Ascending aorta (tissue), 2 donors: ENCODE results near the gene RTN1. TPM values are rescaled to one million over a fixed set of nuclear protein-coding genes. Genes with fewer than 3 reads are reported as not detected.

ENCODE experiments used
- DNase-seq, 2 donors: peaks; one replicate each; pipeline ENCODE4 v3.0.0-alpha.2; 2019; ENCODE audit warnings: low spot score in 2 of 2
- H3K27ac ChIP-seq, 2 donors: fragments of 200-600 bp; sonication (generic); one replicate each; pipeline ENCODE4 v1.5.1; 2016 to 2017; ENCODE audit warnings: mild to moderate bottlenecking in 1 of 2
- H3K27me3 ChIP-seq: fragments of 200-600 bp; sonication (generic); one replicate; pipeline ENCODE4 v1.5.1; 2017
- H3K36me3 ChIP-seq, 2 donors: fragments of 200-600 bp; sonication (generic); one replicate each; pipeline ENCODE4 v1.5.1; 2016
- H3K4me1 ChIP-seq, 2 donors: fragments of 200-600 bp; sonication (generic); one replicate each; pipeline ENCODE4 v1.5.1; 2016 to 2017; ENCODE audit warnings: mild to moderate bottlenecking in 1 of 2
- H3K4me3 ChIP-seq, 2 donors: fragments of 200-600 bp; sonication (generic); one replicate each; pipeline ENCODE4 v1.5.1; 2016 to 2017; ENCODE audit warnings: mild to moderate bottlenecking in 1 of 2
- H3K9me3 ChIP-seq, 2 donors: fragments of 200-600 bp; sonication (generic); one replicate each; pipeline ENCODE4 v1.5.1; 2016
- intact Hi-C: fragments of 100-400 bp; cut with DNase I; formaldehyde crosslinking; loops from one replicate; pipeline ENCODE4 v1.15.1; 2023
- total RNA-seq: library from RNA; depleted of rRNA; stranded (reverse); fragments of >200 nt; gene quantifications from one replicate; pipeline ENCODE4 v1.1.0, GENCODE V29; 2016
- TF ChIP-seq, protein P1 (sequence below), 3 experiments: fragments of 200-600 bp in 2 of 3; fragments of 450-650 bp in 1 of 3; sonication (generic) in 2 of 3; IDR thresholded peaks; one replicate each; pipeline ENCODE4 v1.5.1; 2016 to 2019; ENCODE audit warnings: antibody characterized with exemption in 3 of 3, mild to moderate bottlenecking in 1 of 3, moderate library complexity in 1 of 3

The RTN1 gene
- total RNA-seq, 1 donor from 2014 or later = 52.3 TPM

DNA sequence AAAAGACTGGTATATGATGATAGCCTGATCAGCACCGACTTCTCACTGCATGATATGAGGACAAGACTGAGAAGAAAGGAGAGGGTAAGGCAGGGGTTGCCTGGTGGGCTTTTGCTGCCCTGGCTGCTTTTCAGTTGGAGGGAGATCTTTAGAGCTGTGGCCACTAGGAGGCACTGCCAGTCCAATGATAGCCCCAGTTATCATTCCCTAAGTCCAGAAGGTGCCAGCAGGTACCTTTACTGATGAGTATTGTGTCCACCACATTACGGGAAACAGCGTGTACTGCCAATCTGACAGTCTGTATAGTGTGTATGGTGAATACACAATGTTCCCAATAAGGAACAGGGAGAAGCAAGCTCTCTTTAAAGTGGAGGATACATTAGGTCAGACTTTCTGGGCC is 238.2 kb downstream of the RTN1 start:
- DNase-seq = no peak
- intact Hi-C loops = loop anchor here (2.0 to 5.0 kb wide), 3 partner anchors 44 to 265 kb away; partner anchors contain the start of gene RTN1
- TF ChIP-seq, protein P1, sequence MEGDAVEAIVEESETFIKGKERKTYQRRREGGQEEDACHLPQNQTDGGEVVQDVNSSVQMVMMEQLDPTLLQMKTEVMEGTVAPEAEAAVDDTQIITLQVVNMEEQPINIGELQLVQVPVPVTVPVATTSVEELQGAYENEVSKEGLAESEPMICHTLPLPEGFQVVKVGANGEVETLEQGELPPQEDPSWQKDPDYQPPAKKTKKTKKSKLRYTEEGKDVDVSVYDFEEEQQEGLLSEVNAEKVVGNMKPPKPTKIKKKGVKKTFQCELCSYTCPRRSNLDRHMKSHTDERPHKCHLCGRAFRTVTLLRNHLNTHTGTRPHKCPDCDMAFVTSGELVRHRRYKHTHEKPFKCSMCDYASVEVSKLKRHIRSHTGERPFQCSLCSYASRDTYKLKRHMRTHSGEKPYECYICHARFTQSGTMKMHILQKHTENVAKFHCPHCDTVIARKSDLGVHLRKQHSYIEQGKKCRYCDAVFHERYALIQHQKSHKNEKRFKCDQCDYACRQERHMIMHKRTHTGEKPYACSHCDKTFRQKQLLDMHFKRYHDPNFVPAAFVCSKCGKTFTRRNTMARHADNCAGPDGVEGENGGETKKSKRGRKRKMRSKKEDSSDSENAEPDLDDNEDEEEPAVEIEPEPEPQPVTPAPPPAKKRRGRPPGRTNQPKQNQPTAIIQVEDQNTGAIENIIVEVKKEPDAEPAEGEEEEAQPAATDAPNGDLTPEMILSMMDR (IDR thresholded peaks at IDR 0.05) = peak; percentile 12 to 54 (median 22)

DNA sequence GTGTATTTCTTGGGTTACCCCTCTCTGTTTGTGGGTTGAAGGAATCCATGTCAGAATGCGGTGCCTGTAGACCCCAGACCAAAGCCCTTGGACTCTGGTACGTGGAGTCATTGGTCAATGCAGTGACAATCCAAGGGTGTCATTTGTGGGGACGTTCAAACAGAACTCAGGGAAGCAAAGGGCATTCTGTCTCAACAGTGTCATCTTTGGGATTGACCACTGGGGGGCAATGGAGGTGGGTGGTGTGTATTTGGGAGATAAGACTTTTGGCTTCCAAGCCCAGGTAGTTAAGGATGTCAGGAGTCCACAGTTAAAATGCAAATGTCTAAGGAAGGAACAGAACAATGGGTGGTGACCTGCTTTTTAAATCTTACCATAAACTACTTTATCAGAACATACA is 239.3 kb downstream of the RTN1 start:
- no peak for DNase-seq
- intact Hi-C loops = loop anchor here (5.0 kb wide), 2 partner anchors 241 to 266 kb away; partner anchors contain the start of gene RTN1
- TF ChIP-seq, protein P1 (IDR thresholded peaks at IDR 0.05) = peak in 2 of 3 experiments; percentile 15 to 26
- H3K4me1 ChIP-seq = peaks cover 0 to 9% of the 10 kb centered on the region in 2 donors
- no peaks in the 10 kb centered on the region for H3K27me3 ChIP-seq
- H3K36me3 ChIP-seq = no peaks in the 10 kb centered on the region
- H3K9me3 ChIP-seq = no peaks in the 10 kb centered on the region
- peak overlapping the region; percentile 31 to 68 for H3K27ac ChIP-seq
- H3K4me3 ChIP-seq = peak overlapping the region in 1 of 2 donors; percentile 69

More for the DNA sequence above, 238.2 kb downstream of the RTN1 start:
- Histone ChIP-seq H3K36me3 (no peaks in the 10 kb centered on the region), H3K4me1 (peaks cover 0 to 9% of the 10 kb centered on the region in 2 donors), H3K27me3 (no peaks in the 10 kb centered on the region), H3K27ac (peak overlapping the region in 1 of 2 donors; percentile 50), H3K4me3 (no peak overlapping the region), H3K9me3 (no peaks in the 10 kb centered on the region)

DNA sequence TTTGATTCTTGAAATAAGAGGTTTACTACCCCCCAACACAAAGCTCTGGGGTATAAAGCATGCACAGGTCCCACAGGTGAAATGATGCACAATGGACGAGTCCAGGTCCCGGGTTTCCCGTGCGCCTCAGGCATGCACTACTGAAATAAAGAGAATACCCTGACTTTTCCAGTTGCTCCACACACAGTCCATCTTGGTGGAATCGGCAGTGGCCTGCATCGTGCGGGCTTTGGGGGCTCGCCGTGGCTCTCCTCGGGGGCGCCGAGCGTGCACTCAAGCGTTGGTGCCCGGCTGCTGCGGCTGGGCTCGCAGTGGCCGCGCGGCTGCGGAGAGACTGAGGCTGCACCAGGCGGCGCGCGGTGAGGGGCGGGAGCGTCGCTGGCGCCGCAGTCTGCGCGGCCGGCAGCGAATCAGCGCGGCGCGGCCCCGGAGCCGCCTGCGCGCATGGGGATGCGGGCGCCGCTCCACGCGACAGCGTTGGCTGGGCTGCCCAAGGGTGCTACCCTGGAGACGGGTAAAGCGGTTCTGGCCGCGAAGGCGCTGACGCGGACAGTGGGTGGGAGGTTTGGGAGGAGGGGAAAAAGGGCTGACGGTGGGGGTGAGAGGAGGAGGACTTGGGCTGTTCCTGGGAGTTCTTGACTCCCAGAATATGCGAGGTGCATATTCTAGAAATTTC is 240.2 kb downstream of the RTN1 start:
- Histone ChIP-seq H3K4me3 (peak overlapping the region; percentile 55 to 69), H3K36me3 (no peaks in the 10 kb centered on the region), H3K4me1 (peaks cover 0 to 12% of the 10 kb centered on the region in 2 donors), H3K27me3 (no peaks in the 10 kb centered on the region), H3K27ac (peak overlapping the region; percentile 31 to 68), H3K9me3 (no peaks in the 10 kb centered on the region)
- DNase-seq = peak in 1 of 2 donors; percentile 86
- TF ChIP-seq, protein P1 (IDR thresholded peaks at IDR 0.05) = no peak
- intact Hi-C loops = loop anchor here (1.0 to 5.0 kb wide), 3 partner anchors 58 to 267 kb away; partner anchors contain the start of gene RTN1

DNA sequence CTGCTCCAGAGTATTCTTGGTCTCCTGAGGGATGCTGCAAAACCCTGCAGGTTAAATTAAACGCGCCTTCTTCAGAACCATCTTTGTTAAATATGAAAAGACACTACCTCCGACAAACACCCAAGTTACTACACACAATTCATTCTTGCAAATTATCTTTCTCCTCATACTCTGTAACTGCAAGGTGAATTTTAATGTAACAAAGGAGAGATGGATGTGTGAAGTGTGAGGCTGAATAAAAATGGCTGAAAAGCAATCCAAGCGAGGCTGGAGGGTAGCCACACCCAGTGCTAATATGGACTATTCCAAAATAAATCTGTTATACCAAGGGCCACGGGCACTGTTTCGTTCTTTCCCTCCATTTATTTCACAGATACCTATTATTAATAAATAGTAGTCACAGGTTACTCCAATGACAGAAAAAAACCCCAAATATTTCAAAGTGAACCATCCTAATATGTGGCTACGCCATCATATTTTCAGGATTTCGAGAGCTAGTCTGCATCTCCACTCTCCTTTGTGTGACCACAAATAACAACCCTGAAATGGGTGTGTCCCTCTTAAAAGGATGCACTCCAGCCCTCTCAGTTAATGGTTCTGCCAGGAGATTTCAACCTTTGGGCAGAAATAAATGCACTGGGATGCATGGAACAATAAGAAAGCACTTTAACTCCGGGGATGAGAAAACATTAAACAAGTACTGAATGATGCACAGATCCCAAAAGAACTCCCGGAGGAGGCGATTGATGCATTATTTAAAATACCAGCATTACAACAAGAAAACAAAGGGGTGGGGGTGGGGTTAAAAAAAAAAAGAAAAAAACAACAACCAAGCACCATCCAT is 240.9 kb downstream of the RTN1 start:
- Histone ChIP-seq H3K36me3 (no peaks in the 10 kb centered on the region), H3K27ac (peak overlapping the region in 1 of 2 donors; percentile 36), H3K9me3 (no peaks in the 10 kb centered on the region), H3K4me3 (peak overlapping the region; percentile 55 to 69), H3K4me1 (peaks cover 0 to 12% of the 10 kb centered on the region in 2 donors), H3K27me3 (no peaks in the 10 kb centered on the region)
- DNase-seq = no peak
- intact Hi-C loops = loop anchor here (1.0 to 5.0 kb wide), 3 partner anchors 59 to 268 kb away; partner anchors contain the start of gene RTN1
- TF ChIP-seq, protein P1 (IDR thresholded peaks at IDR 0.05) = no peak

DNA sequence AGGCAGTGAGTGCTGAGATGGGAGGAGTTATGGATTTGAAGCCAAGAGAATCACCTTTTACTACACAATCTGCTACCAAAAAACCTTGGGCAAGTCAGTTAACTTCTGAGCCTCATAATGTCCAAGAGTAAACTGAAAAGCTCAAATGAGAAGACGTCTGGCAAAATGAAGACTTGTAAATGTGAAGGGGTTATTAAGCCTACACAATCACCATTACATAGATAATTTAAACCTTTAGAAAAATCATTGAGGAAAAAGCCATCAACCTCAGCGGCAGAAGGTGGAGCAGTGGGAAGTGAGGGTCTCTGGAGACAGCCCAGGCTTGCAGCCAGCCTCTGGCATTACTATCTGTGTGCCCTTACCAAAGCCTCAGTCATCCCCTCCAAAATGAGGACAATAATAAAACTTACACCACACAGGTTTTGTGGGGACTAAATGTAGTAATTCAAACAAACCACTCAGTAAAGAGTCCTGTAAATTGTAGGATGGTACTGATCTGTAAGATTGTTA is 243.5 kb downstream of the RTN1 start:
- Histone ChIP-seq H3K4me1 (peaks cover 0 to 3% of the 10 kb centered on the region in 2 donors), H3K36me3 (no peaks in the 10 kb centered on the region), H3K9me3 (no peaks in the 10 kb centered on the region), H3K4me3 (no peak overlapping the region), H3K27ac (peak overlapping the region in 1 of 2 donors; percentile 19), H3K27me3 (no peaks in the 10 kb centered on the region)
- TF ChIP-seq, protein P1 (IDR thresholded peaks at IDR 0.05) = no peak
- intact Hi-C loops = no loop called here
- DNase-seq = no peak
